ENCODE results near the gene EVA1A.
"Not testable (repeated sequence)": the region's sequence is repeated elsewhere in the genome, so short reads cannot be mapped to it uniquely, and the experiment has no call there.

The EVA1A gene

GRCh38 chr2:75517547-75518230, 43.0 kb downstream of the EVA1A start:
- no peak for DNase-seq (ENCODE audit: low read depth, low spot score)

- DNase-seq (ENCODE audit: low read depth, low spot score): no peak
Observed at GRCh38 chr2:75516378-75517360, 44.1 kb downstream of the EVA1A start.

- DNase-seq (ENCODE audit: low read depth, low spot score): no peak
Observed at GRCh38 chr2:75515584-75516368, 45.0 kb downstream of the EVA1A start.

- no peak for DNase-seq (ENCODE audit: low read depth, low spot score)
Observed at GRCh38 chr2:75513616-75514170, 47.0 kb downstream of the EVA1A start.

- no peak for DNase-seq (ENCODE audit: low read depth, low spot score)
Observed at GRCh38 chr2:75512455-75513212, 48.1 kb downstream of the EVA1A start.

GRCh38 chr2:75506101-75506697, 54.5 kb downstream of the EVA1A start:
- DNase-seq (ENCODE audit: low read depth, low spot score): no peak

- DNase-seq (ENCODE audit: low read depth, low spot score): no peak
Observed at GRCh38 chr2:75505012-75505411, 55.7 kb downstream of the EVA1A start.

- DNase-seq (ENCODE audit: low read depth, low spot score): no peak
Observed at GRCh38 chr2:75503048-75503607, 57.6 kb downstream of the EVA1A start.

- DNase-seq (ENCODE audit: low read depth, low spot score): no peak
Observed at GRCh38 chr2:75500633-75501032, 60.1 kb downstream of the EVA1A start.

GRCh38 chr2:75499534-75499933, 61.2 kb downstream of the EVA1A start:
- no peak for DNase-seq (ENCODE audit: low read depth, low spot score)

GRCh38 chr2:75498907-75499306, 61.8 kb downstream of the EVA1A start:
- DNase-seq (ENCODE audit: low read depth, low spot score): no peak

- no peak for DNase-seq (ENCODE audit: low read depth, low spot score)
Observed at GRCh38 chr2:75497256-75497655, 63.5 kb downstream of the EVA1A start.

- no peak for DNase-seq (ENCODE audit: low read depth, low spot score)
Observed at GRCh38 chr2:75495862-75496261, 64.9 kb downstream of the EVA1A start.

GRCh38 chr2:75494137-75494769, 66.5 kb downstream of the EVA1A start:
- no peak for DNase-seq (ENCODE audit: low read depth, low spot score)

- peak; percentile 26 for DNase-seq (ENCODE audit: low read depth, low spot score)
Observed at GRCh38 chr2:75493230-75493629, 67.5 kb downstream of the EVA1A start.

- no peak for DNase-seq (ENCODE audit: low read depth, low spot score)
Observed at GRCh38 chr2:75491129-75491753, 69.5 kb downstream of the EVA1A start.

GRCh38 chr2:75489721-75490120, 71.0 kb downstream of the EVA1A start:
- peak; percentile 39 for DNase-seq (ENCODE audit: low read depth, low spot score)

GRCh38 chr2:75488157-75488556, 72.6 kb downstream of the EVA1A start:
- no peak for DNase-seq (ENCODE audit: low read depth, low spot score)

GRCh38 chr2:75486735-75487134, 74.0 kb downstream of the EVA1A start:
- not testable (repeated sequence) for DNase-seq (ENCODE audit: low read depth, low spot score)
